Left renal cortex interstitium (tissue), 4 donors: Measurements from ENCODE around the gene CPEB2. TPM values are rescaled to one million over a fixed set of nuclear protein-coding genes. Genes with fewer than 3 reads are reported as not detected.

Experiments used
- DNase-seq, 4 donors: peaks; one replicate each; pipeline ENCODE4 v3.0.0-alpha.2; 2013; ENCODE audit warnings: low read depth in 4 of 4, low spot score in 2 of 4, missing footprints in 1 of 4
- polyA plus RNA-seq, 4 donors: library from polyadenylated mRNA; unstranded; fragments of 120-200 nt; gene quantifications; one replicate each; pipeline ENCODE4 v1.2.1, GENCODE V29; 2013; ENCODE audit not compliant: insufficient read length in 4 of 4

CPEB2 gene
- polyA plus RNA-seq = 10 to 100 TPM; 15.2 to 25.7 (median 17.3) TPM

DNA sequence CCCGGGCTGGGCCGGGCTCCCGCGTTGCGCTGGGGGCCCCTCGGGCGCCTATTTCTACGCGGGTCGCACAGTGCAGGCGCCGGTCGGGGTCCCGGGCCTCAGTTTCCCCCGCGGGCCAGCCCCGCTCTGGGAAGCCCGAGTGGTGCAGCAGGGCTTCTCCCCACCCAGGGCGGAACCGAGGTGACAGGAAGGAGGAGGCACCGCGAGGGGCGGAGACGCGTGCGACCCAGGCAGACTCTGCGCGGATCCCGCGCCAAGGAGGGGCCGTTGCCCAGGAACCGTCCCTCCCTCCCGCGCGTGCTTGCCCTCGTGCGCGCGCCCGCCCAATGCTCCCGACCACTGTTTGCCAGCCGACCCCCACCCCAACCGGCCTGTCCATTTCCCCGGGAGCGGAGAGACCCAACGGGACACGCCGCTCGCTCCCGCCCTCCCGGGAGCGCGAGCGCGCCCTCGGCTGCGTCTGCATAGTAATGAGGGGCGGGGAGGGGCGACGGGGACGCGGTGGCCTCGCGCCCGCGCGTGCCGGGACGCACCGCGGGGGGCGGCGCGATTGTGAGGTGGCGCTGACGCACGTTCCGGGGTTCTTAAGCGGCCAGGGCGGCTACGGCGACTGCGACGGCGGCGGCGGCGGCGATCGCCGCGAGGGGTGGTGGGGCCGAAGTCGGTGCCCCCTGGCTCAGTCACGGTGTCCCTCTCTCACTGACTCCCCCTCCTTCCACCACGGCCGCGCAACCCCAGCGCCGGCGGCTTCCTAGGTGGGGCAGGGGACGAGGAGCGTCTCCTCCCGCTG lies at the start of gene CPEB2:
CPEB2 (plus strand) TSS at position 613 of the 790 bp plus-strand sequence. CDS start 193 bp downstream, outside the sequence.
- DNase-seq = peak; percentile 75 to 89 (median 85)

- no peak for DNase-seq
These were observed 43.8 kb upstream of the CPEB2 start for GRCh38 chr4:14958436-14958835.

DNA sequence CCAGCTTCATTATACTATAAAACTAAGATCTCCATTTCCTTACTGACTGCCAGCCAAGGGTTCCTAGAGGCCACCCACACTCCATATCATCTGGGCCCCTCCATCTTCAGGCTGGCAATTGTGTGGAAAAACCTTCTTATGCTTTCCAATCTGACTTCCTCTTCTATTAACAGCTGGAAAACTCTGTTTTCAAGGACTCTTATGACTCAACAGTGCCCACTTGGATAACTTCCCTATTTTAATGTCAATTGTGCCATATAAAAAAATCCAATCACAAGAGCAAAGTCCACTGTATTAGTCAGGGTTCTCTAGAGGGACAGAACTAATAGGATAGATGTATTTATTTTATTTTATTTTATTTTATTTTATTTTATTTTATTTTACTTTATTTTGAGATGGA lies 41.0 kb upstream of the CPEB2 start:
- no peak for DNase-seq

GRCh38 chr4:14965071-14965470 lies 37.2 kb upstream of the CPEB2 start:
- DNase-seq = no peak

- DNase-seq = no peak
These were observed 34.3 kb upstream of the CPEB2 start for GRCh38 chr4:14967982-14968381.

GRCh38 chr4:14977830-14978229 lies 24.5 kb upstream of the CPEB2 start:
- no peak for DNase-seq

DNA sequence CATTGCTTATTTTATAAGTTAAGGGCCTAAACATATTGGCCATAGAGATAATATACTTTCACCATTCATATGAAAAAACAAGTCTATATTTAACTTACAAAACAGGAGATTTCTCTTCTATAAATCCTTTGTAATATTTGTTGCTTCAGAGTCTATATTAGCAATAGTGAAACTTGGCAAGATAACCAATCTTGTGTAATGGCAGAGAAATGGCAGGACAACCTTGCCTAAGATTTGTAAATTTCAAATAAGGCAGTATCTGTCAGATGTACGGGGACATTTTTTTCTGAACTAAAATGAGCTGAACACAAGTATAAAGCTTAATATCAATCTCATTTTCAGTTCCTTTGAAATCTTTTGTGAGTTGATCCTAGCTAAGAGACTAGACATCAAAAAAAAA lies 17.8 kb upstream of the CPEB2 start:
- no peak for DNase-seq

DNA sequence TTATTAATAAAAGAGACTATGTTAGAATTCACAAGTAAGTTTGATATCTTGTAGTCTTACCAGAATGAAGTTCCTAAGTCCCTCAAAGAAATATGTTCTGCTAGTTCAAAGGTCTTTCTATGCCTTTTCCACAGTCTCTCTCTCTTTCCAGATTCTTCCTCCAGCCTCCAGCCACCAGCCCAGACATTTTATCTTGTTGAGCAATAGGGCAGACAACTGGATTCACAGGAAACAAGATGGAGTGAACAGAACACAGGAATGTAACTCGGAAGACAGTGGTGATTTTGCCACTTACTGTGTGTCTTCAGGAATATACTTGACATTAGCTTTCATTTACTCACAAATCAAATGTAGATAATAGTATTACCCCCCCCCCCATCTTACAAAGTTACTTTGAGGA lies 17.1 kb upstream of the CPEB2 start:
- no peak for DNase-seq

DNA sequence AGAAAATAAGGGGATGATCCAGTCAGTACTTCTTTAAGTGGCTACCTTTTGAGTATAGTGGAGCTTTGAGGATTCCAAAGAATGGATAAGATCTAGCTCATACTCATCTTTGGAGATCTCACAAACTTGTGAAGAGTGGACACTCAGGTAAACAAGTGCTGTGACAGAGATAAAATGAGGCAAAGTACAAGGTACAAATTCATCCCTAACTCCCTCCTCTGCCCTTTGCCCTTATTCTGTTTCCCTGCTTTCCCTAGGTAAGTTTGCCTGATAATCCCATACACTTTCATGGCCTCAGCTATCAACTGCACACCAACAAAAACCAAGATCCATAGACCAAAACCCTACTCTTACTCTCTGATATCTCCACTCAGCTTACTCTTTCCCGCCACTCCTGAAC lies 16.4 kb upstream of the CPEB2 start:
- no peak for DNase-seq

GRCh38 chr4:14987054-14987453 lies 15.2 kb upstream of the CPEB2 start:
- no peak for DNase-seq

GRCh38 chr4:14990484-14990883 lies 11.8 kb upstream of the CPEB2 start:
- no peak for DNase-seq

GRCh38 chr4:14994242-14994641 lies 8.0 kb upstream of the CPEB2 start:
- no peak for DNase-seq

DNA sequence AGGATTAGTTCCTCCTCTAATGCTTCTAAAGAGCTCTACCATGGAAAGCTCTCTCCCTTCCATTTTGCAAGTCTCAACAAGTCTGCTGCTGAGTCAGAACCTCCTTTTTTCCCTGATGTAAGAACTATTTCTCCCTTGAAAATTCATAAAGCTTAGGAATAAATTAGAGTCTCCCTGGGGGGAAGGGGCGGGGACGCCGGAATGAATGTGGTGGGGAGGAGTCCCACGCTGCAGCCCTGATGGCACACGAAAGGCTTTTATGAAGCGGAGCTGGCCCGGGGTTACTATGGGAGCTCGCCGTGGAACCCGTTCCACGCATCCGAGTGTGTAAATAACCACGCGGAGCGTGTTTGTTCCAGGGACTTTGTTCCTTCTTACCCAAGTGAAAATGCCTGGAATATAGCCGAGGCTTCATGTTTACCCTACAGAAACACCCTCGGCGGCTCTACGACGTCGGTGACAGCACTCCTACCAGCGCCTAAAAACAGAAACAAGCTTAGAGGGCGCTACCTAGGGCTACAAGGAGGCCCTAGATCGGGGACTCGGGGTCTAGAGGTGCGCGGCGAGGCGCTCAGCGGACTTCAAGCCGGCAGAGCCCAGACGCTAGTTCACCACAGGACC lies 923 bp upstream of the CPEB2 start:
- DNase-seq = peak in 1 of 4 donors; percentile 57

GRCh38 chr4:15002659-15003400 lies 549 bp downstream of the CPEB2 start:
- DNase-seq = peak in 1 of 4 donors; percentile 51

DNA sequence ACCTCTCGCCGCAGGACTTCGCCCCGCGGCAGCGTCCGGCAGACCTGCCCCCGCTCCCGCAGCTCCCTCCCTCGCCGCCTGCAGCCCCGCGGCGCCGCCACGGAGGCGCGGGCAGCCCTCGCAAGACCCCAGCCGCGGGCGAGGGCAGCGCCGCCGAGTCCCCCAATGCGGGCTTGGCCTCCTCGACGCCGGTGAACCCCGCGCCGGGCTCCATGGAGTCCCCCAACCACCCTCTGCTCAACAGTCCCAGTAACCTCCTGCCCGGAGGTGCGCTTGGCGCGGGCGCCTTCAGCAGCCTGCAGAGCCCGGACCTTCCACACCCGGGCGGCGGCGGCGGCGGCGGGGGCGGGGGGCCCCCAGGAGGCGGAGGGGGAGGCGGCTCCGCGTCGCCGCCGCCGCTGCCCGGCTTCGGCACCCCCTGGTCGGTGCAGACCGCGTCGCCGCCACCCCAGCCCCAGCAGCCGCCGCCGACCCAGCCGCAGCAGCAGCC lies 1.2 kb downstream of the CPEB2 start:
- DNase-seq = no peak

GRCh38 chr4:15003891-15004738 lies 1.8 kb downstream of the CPEB2 start:
- DNase-seq = no peak

DNA sequence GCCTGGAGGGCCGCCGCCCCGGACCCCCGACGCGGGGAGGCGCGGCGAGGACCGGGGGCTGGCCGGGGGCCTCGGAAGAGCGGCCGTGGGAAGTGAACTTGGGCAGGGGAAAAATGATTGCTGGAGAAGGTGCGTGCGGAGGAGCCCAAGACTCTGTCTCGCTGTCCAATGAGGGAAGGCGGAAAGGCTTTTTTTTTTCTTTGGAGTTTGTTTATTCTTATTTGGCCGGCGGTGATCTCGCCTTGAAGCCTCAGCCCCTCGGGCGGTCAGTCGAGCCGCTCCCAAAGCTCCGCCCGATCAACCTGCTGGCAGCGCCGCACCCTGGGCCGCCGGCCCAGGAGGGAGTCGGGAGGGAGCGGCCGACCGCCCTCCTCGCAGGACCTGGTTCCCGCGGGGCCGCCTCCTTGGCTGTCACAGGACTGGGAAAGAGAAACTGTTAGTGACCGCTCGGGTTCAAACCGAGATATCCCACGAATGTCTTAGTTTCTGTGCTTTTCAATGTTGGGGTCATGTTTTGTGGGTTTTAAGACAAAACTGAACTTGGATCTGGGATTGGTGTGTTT lies 2.5 kb downstream of the CPEB2 start:
- peak in 1 of 4 donors; percentile 26 for DNase-seq

DNA sequence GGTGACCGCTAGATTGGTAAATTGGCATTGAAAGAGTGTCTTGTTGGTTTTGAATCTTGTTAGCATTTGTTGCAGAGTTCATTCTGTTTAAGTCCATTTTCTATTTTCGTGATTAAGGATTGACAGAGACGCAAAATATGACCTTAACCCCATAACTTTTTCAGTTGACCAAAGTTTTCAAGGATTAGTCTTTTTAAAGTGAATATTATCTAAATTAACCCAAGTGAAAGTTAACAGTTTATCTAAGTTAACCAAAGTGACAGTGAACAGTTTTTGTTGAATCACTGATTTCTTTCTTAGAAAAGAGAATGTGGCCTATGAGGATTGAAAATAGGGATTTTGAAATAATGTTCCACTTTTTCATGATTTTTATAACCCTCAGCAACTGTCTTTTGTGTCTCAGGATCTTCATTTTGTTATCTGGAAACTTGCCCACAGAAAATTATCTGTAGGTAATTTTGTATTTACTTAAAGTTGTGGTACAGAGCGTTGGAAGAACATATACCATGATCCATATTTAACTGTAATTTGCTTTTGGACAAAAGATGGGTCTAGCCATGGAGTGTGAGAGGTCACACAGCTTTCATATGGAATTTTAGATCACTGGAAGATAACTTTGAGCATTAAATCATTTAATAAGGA lies 3.3 kb downstream of the CPEB2 start:
- no peak for DNase-seq

- no peak for DNase-seq
These were observed 4.2 kb downstream of the CPEB2 start for GRCh38 chr4:15006416-15007024.
